Karpas-422 (cell line): ENCODE results near the gene TFF2. TPM values are rescaled to one million over a fixed set of nuclear protein-coding genes. Genes with fewer than 3 reads are reported as not detected.

Source experiments
- DNase-seq: peaks from one replicate; pipeline ENCODE4 v3.0.0-alpha.2; 2015
- H2AFZ ChIP-seq: fragments of 200-600 bp; sonication (generic); 2 replicates; pipeline ENCODE4 v1.6.1; 2014; ENCODE audit warnings: antibody characterized with exemption, low read length, mixed read lengths
- H3K27ac ChIP-seq: fragments of 200-600 bp; sonication (generic); 2 replicates; pipeline ENCODE4 v1.5.1; 2014; ENCODE audit warnings: mild to moderate bottlenecking, low read length, moderate library complexity
- H3K27me3 ChIP-seq: fragments of 200-600 bp; sonication (generic); 2 replicates; pipeline ENCODE4 v1.6.1; 2014; ENCODE audit warnings: low read length, mixed read lengths
- H3K36me3 ChIP-seq: fragments of 200-600 bp; sonication (generic); 2 replicates; pipeline ENCODE4 v1.6.1; 2014; ENCODE audit warnings: low read length, mixed read lengths; ENCODE audit not compliant: insufficient read depth
- H3K4me1 ChIP-seq: fragments of 200-600 bp; sonication (generic); 2 replicates; pipeline ENCODE4 v1.6.1; 2014; ENCODE audit warnings: mild to moderate bottlenecking, low read length, mixed read lengths
- H3K4me2 ChIP-seq: fragments of 200-600 bp; sonication (generic); 2 replicates; pipeline ENCODE4 v1.6.1; 2014; ENCODE audit warnings: low read length, low read depth, mild to moderate bottlenecking; ENCODE audit not compliant: poor library complexity, severe bottlenecking
- H3K4me3 ChIP-seq: fragments of 200-600 bp; sonication (generic); 2 replicates; pipeline ENCODE4 v1.5.1; 2014; ENCODE audit warnings: mild to moderate bottlenecking, antibody characterized with exemption, low read length, mixed read lengths
- H3K79me2 ChIP-seq: fragments of 200-600 bp; sonication (generic); 2 replicates; pipeline ENCODE4 v1.6.1; 2014; ENCODE audit warnings: mild to moderate bottlenecking, low read length, mixed read lengths
- H3K9ac ChIP-seq: fragments of 200-600 bp; sonication (generic); 2 replicates; pipeline ENCODE4 v1.6.0; 2014; ENCODE audit warnings: low read length
- H3K9me2 ChIP-seq: fragments of 200-600 bp; sonication (generic), shearing (Covaris generic); replicated peaks from 2 replicates; pipeline ENCODE4 v1.6.0; 2014; ENCODE audit warnings: mild to moderate bottlenecking, low read length, moderate library complexity; ENCODE audit not compliant: insufficient read depth
- H3K9me3 ChIP-seq: fragments of 300-700, 200-600 bp; sonication (generic); 2 replicates; pipeline ENCODE4 v1.6.1; 2014; ENCODE audit warnings: low read length, mixed read lengths
- H4K20me1 ChIP-seq: fragments of 200-600 bp; sonication (generic); 2 replicates; pipeline ENCODE4 v1.6.1; 2014; ENCODE audit warnings: mild to moderate bottlenecking, antibody characterized with exemption, low read length, low read depth; ENCODE audit not compliant: insufficient read depth
- total RNA-seq: library from RNA; depleted of rRNA; stranded (reverse); fragments of >200 nt; shearing (Covaris generic); gene quantifications from 2 replicates; pipeline ENCODE4 v1.2.3, GENCODE V29; 2014; ENCODE audit warnings: low replicate concordance

TFF2 gene
- total RNA-seq, 1 experiment from 2014 or later = not detected

- Histone ChIP-seq H3K9me3 (no peaks in the 10 kb centered on the region), H4K20me1 (no peaks in the 10 kb centered on the region), H3K27me3 (no peaks in the 10 kb centered on the region), H3K36me3 (no peaks in the 10 kb centered on the region), H3K4me1 (peaks cover 5% of the 10 kb centered on the region; the same call in 1 of the 2 replicates), H2AFZ (no peak overlapping the region), H3K79me2 (no peaks in the 10 kb centered on the region), H3K27ac (no peak overlapping the region), H3K4me3 (no peak overlapping the region), H3K9ac (no peak overlapping the region), H3K4me2 (no peak overlapping the region), H3K9me2 (no peaks in the 10 kb centered on the region)
- no peak for DNase-seq
Observed at GRCh38 chr21:42302794-42303193, 48.0 kb downstream of the TFF2 start.

GRCh38 chr21:42302076-42302650 is 48.6 kb downstream of the TFF2 start:
- Histone ChIP-seq H3K9me2 (no peaks in the 10 kb centered on the region), H2AFZ (no peak overlapping the region), H3K36me3 (no peaks in the 10 kb centered on the region), H3K4me2 (no peak overlapping the region), H3K27me3 (no peaks in the 10 kb centered on the region), H3K27ac (no peak overlapping the region), H3K9ac (no peak overlapping the region), H3K79me2 (no peaks in the 10 kb centered on the region), H3K9me3 (no peaks in the 10 kb centered on the region), H4K20me1 (no peaks in the 10 kb centered on the region), H3K4me1 (peaks cover 5% of the 10 kb centered on the region; the same call in 1 of the 2 replicates), H3K4me3 (no peak overlapping the region)
- DNase-seq = no peak

- Histone ChIP-seq H3K27ac (no peak overlapping the region), H3K4me2 (no peak overlapping the region), H3K36me3 (no peaks in the 10 kb centered on the region), H3K27me3 (no peaks in the 10 kb centered on the region), H3K79me2 (no peaks in the 10 kb centered on the region), H2AFZ (no peak overlapping the region), H4K20me1 (no peaks in the 10 kb centered on the region), H3K9me3 (no peaks in the 10 kb centered on the region), H3K9me2 (no peaks in the 10 kb centered on the region), H3K4me3 (no peak overlapping the region), H3K4me1 (peaks cover 5% of the 10 kb centered on the region; the same call in 1 of the 2 replicates), H3K9ac (no peak overlapping the region)
- no peak for DNase-seq
Observed at GRCh38 chr21:42301371-42302075, 49.3 kb downstream of the TFF2 start.

GRCh38 chr21:42300956-42301355 is 49.8 kb downstream of the TFF2 start:
- Histone ChIP-seq H2AFZ (no peak overlapping the region), H3K79me2 (no peaks in the 10 kb centered on the region), H3K36me3 (no peaks in the 10 kb centered on the region), H4K20me1 (no peaks in the 10 kb centered on the region), H3K27ac (no peak overlapping the region), H3K4me2 (no peak overlapping the region), H3K4me3 (no peak overlapping the region), H3K9me2 (no peaks in the 10 kb centered on the region), H3K27me3 (no peaks in the 10 kb centered on the region), H3K4me1 (peaks cover 5% of the 10 kb centered on the region; the same call in 1 of the 2 replicates), H3K9me3 (no peaks in the 10 kb centered on the region), H3K9ac (no peak overlapping the region)
- no peak for DNase-seq

- no peak overlapping the region for H3K4me2 ChIP-seq
- no peaks in the 10 kb centered on the region for H3K27me3 ChIP-seq
- H3K4me1 ChIP-seq = peaks cover 5% of the 10 kb centered on the region; the same call in 1 of the 2 replicates
- no peaks in the 10 kb centered on the region for H3K36me3 ChIP-seq
- no peak overlapping the region for H3K9ac ChIP-seq
- no peaks in the 10 kb centered on the region for H3K9me3 ChIP-seq
- no peak for DNase-seq
- no peak overlapping the region for H3K27ac ChIP-seq
- no peaks in the 10 kb centered on the region for H3K79me2 ChIP-seq
- no peak overlapping the region for H3K4me3 ChIP-seq
- H2AFZ ChIP-seq = no peak overlapping the region
- no peaks in the 10 kb centered on the region for H3K9me2 ChIP-seq
- H4K20me1 ChIP-seq = no peaks in the 10 kb centered on the region
Observed at GRCh38 chr21:42300045-42300583, 50.7 kb downstream of the TFF2 start.

GRCh38 chr21:42299324-42300044 is 51.3 kb downstream of the TFF2 start:
- no peak overlapping the region for H3K4me2 ChIP-seq
- H3K27ac ChIP-seq = no peak overlapping the region
- no peaks in the 10 kb centered on the region for H3K79me2 ChIP-seq
- DNase-seq = no peak
- H3K4me3 ChIP-seq = no peak overlapping the region
- H3K9me3 ChIP-seq = no peaks in the 10 kb centered on the region
- H3K9ac ChIP-seq = no peak overlapping the region
- H4K20me1 ChIP-seq = no peaks in the 10 kb centered on the region
- H3K4me1 ChIP-seq = peaks cover 5% of the 10 kb centered on the region; the same call in 1 of the 2 replicates
- H3K36me3 ChIP-seq = no peaks in the 10 kb centered on the region
- H3K9me2 ChIP-seq = no peaks in the 10 kb centered on the region
- no peak overlapping the region for H2AFZ ChIP-seq
- no peaks in the 10 kb centered on the region for H3K27me3 ChIP-seq

- no peak for DNase-seq
- H3K9me3 ChIP-seq = no peaks in the 10 kb centered on the region
Observed at GRCh38 chr21:42298657-42299056, 52.1 kb downstream of the TFF2 start.

GRCh38 chr21:42298237-42298636 is 52.6 kb downstream of the TFF2 start:
- no peak overlapping the region for H2AFZ ChIP-seq
- H3K27ac ChIP-seq = no peak overlapping the region
- no peaks in the 10 kb centered on the region for H3K36me3 ChIP-seq
- H3K4me2 ChIP-seq = no peak overlapping the region
- H4K20me1 ChIP-seq = no peaks in the 10 kb centered on the region
- H3K9ac ChIP-seq = no peak overlapping the region
- no peaks in the 10 kb centered on the region for H3K79me2 ChIP-seq
- DNase-seq = no peak
- no peak overlapping the region for H3K4me3 ChIP-seq
- H3K9me3 ChIP-seq = no peaks in the 10 kb centered on the region
- H3K4me1 ChIP-seq = peaks cover 5% of the 10 kb centered on the region; the same call in 1 of the 2 replicates
- no peaks in the 10 kb centered on the region for H3K9me2 ChIP-seq
- no peaks in the 10 kb centered on the region for H3K27me3 ChIP-seq

More at GRCh38 chr21:42298657-42299056, 52.1 kb downstream of the TFF2 start:
- Histone ChIP-seq H3K36me3 (no peaks in the 10 kb centered on the region), H3K9ac (no peak overlapping the region), H3K4me2 (no peak overlapping the region), H3K9me2 (no peaks in the 10 kb centered on the region), H3K79me2 (no peaks in the 10 kb centered on the region), H4K20me1 (no peaks in the 10 kb centered on the region), H3K4me3 (no peak overlapping the region), H3K4me1 (peaks cover 5% of the 10 kb centered on the region; the same call in 1 of the 2 replicates), H3K27ac (no peak overlapping the region), H3K27me3 (no peaks in the 10 kb centered on the region), H2AFZ (no peak overlapping the region)
